PC-9 (cell line): ENCODE measurements around the gene RBM19. TPM values are rescaled to one million over a fixed set of nuclear protein-coding genes. Genes with fewer than 3 reads are reported as not detected.

ENCODE experiments used
- BruUV-seq: library from RNA; stranded (reverse); fragments of 400-500 nt; replicated peaks from 2 replicates; lab custom pipeline; 2021; lab: Mats Ljungman, UMichigan
- CTCF ChIA-PET: fragments of 300-600 bp; sonication (Branson Sonifier 250); formaldehyde crosslinking; loops from one replicate; lab custom pipeline; 2022; ENCODE audit warnings: antibody characterized with exemption; lab: Charles Lee
- POLR2A ChIA-PET: fragments of 300-600 bp; sonication (Branson Sonifier 250); formaldehyde crosslinking; loops from one replicate; lab custom pipeline; 2022; ENCODE audit warnings: antibody characterized with exemption; ENCODE audit not compliant: unreplicated experiment; lab: Charles Lee
- DNase-seq, 2 experiments: peaks; one replicate each; pipeline versions ENCODE4 v3.0.0 to v3.0.0-alpha.2; 2015 to 2022; ENCODE audit warnings: mixed read lengths in 1 of 2
- H2AFZ ChIP-seq: fragments of 200-600 bp; sonication (generic); 2 replicates; pipeline ENCODE4 v1.8.1; 2017; ENCODE audit warnings: antibody characterized with exemption
- H3F3A ChIP-seq: fragments of 200-600 bp; sonication (generic); 2 replicates; pipeline ENCODE4 v1.8.1; 2017; ENCODE audit warnings: antibody characterized with exemption, mild to moderate bottlenecking, low read depth; ENCODE audit not compliant: insufficient read depth
- H3K27ac ChIP-seq: fragments of 200-600 bp; sonication (generic); 2 replicates; pipeline ENCODE4 v1.6.1; 2016; ENCODE audit warnings: mixed run types
- H3K27me3 ChIP-seq: fragments of 200-600 bp; sonication (generic); 2 replicates; pipeline ENCODE4 v1.6.1; 2016; ENCODE audit warnings: low read depth, mixed run types; ENCODE audit not compliant: insufficient read depth
- H3K36me3 ChIP-seq: fragments of 200-600 bp; sonication (generic); 2 replicates; pipeline ENCODE4 v1.6.1; 2016; ENCODE audit warnings: low read depth, mixed run types
- H3K4me1 ChIP-seq: fragments of 200-600 bp; sonication (generic); replicated peaks from 2 replicates; pipeline ENCODE4 v1.6.1; 2016; ENCODE audit warnings: mixed run types; ENCODE audit not compliant: insufficient read depth
- H3K4me2 ChIP-seq: fragments of 200-600 bp; sonication (generic); 2 replicates; pipeline ENCODE4 v1.6.1; 2017; ENCODE audit warnings: mixed run types
- H3K4me3 ChIP-seq: fragments of 200-600 bp; sonication (generic); 2 replicates; pipeline ENCODE4 v1.6.1; 2016; ENCODE audit warnings: mixed run types
- H3K79me2 ChIP-seq: fragments of 200-600 bp; sonication (generic); 2 replicates; pipeline ENCODE4 v1.6.1; 2017; ENCODE audit warnings: low read depth, mixed run types
- H3K9me2 ChIP-seq: fragments of 200-600 bp; sonication (generic); 2 replicates; pipeline ENCODE4 v1.8.1; 2017; ENCODE audit warnings: mild to moderate bottlenecking; ENCODE audit not compliant: insufficient read depth
- H3K9me3 ChIP-seq: fragments of 200-600 bp; sonication (generic); 2 replicates; pipeline ENCODE4 v1.8.1; 2016; ENCODE audit warnings: low read depth; ENCODE audit not compliant: insufficient read depth
- H4K20me1 ChIP-seq: fragments of 200-600 bp; sonication (generic); 2 replicates; pipeline ENCODE4 v1.8.1; 2017; ENCODE audit not compliant: insufficient read depth
- CTCF ChIP-seq: fragments of 200-600 bp; sonication (generic); conservative IDR thresholded peaks from 2 replicates; pipeline ENCODE4 v1.6.1; 2017; ENCODE audit warnings: mixed run types, antibody characterized with exemption, mild to moderate bottlenecking, moderate library complexity
- EZH2 ChIP-seq: fragments of 200-600 bp; sonication (generic); IDR thresholded peaks from 2 replicates; pipeline ENCODE4 v1.8.0; 2017; ENCODE audit warnings: antibody characterized with exemption, low read depth
- intact Hi-C: fragments of 100-400 bp; cut with micrococcal nuclease; formaldehyde crosslinking; loops from one replicate; pipeline ENCODE4 v1.10.0; 2022; ENCODE audit not compliant: unreplicated experiment
- total RNA-seq: library from RNA; stranded (reverse); gene quantifications from 2 replicates; pipeline ENCODE4 v1.2.3, GENCODE V29; 2021

The RBM19 gene
- total RNA-seq, 1 experiment from 2014 or later = 23.8 TPM

- no peak overlapping the region for H3K4me3 ChIP-seq
- H3K9me2 ChIP-seq = no peaks in the 10 kb centered on the region
- no peaks in the 10 kb centered on the region for H3K9me3 ChIP-seq
- no TSS peak for BruUV-seq
- no peaks in the 10 kb centered on the region for H3K27me3 ChIP-seq
- CTCF ChIA-PET = no interaction called here
- no peak overlapping the region for H2AFZ ChIP-seq
- POLR2A ChIA-PET = no interaction called here
- intact Hi-C loops = no loop called here
- H3K4me1 ChIP-seq = peaks cover 19% of the 10 kb centered on the region
- no peak overlapping the region for H3K4me2 ChIP-seq
- H3K79me2 ChIP-seq = no peaks in the 10 kb centered on the region
- H3F3A ChIP-seq = peaks cover 14% of the 10 kb centered on the region; the same call in 1 of the 2 replicates
- H3K36me3 ChIP-seq = no peaks in the 10 kb centered on the region
- DNase-seq = no peak
- TF ChIP-seq CTCF (no peak), EZH2 (no peak)
- H3K27ac ChIP-seq = no peak overlapping the region
- H4K20me1 ChIP-seq = no peaks in the 10 kb centered on the region
Observed at GRCh38 chr12:113786107-113786506, 180.0 kb downstream of the RBM19 start.

- Histone ChIP-seq H3K27ac (no peak overlapping the region), H2AFZ (no peak overlapping the region), H3K4me2 (no peak overlapping the region), H3K79me2 (no peaks in the 10 kb centered on the region), H3F3A (peaks cover 12% of the 10 kb centered on the region; the same call in 1 of the 2 replicates), H3K9me2 (no peaks in the 10 kb centered on the region), H3K4me3 (no peak overlapping the region), H3K27me3 (no peaks in the 10 kb centered on the region), H3K9me3 (no peaks in the 10 kb centered on the region), H4K20me1 (no peaks in the 10 kb centered on the region), H3K4me1 (peaks cover 19% of the 10 kb centered on the region), H3K36me3 (no peaks in the 10 kb centered on the region)
- no TSS peak for BruUV-seq
- intact Hi-C loops = no loop called here
- DNase-seq = no peak
- TF ChIP-seq EZH2 (no peak), CTCF (no peak)
- ChIA-PET POLR2A (no interaction called here), CTCF (no interaction called here)
Observed at GRCh38 chr12:113783811-113784210, 182.3 kb downstream of the RBM19 start.

- Histone ChIP-seq H3K4me1 (peaks cover 15% of the 10 kb centered on the region), H3K79me2 (no peaks in the 10 kb centered on the region), H3K9me2 (no peaks in the 10 kb centered on the region), H2AFZ (no peak overlapping the region), H3K4me2 (no peak overlapping the region), H3K36me3 (no peaks in the 10 kb centered on the region), H3K4me3 (no peak overlapping the region), H4K20me1 (no peaks in the 10 kb centered on the region), H3K9me3 (no peaks in the 10 kb centered on the region), H3K27me3 (no peaks in the 10 kb centered on the region), H3K27ac (no peak overlapping the region), H3F3A (peaks cover 9% of the 10 kb centered on the region; the same call in 1 of the 2 replicates)
- TF ChIP-seq EZH2 (no peak), CTCF (no peak)
- ChIA-PET POLR2A (no interaction called here), CTCF (no interaction called here)
- intact Hi-C loops = no loop called here
- no TSS peak for BruUV-seq
- DNase-seq = no peak
Observed at GRCh38 chr12:113782873-113783272, 183.3 kb downstream of the RBM19 start.
